CD14-positive monocyte (primary cell): ENCODE data around the gene CDC34. TPM values are rescaled to one million over a fixed set of nuclear protein-coding genes. Genes with fewer than 3 reads are reported as not detected.

Experiments used
- DNase-seq, 3 donors: peaks; one replicate each; pipeline ENCODE4 v3.0.0-alpha.2; 2011 to 2022
- H2AFZ ChIP-seq: 2 replicates; pipeline ENCODE4 v1.6.0; 2012; ENCODE audit warnings: mild to moderate bottlenecking, low read depth, low read length, inconsistent platforms; ENCODE audit not compliant: insufficient read depth, poor library complexity, severe bottlenecking
- H3K27ac ChIP-seq, 2 donors: 1 replicate in 1 of 2; 2 replicates in 1 of 2; pipeline ENCODE4 v1.5.1; 2012 to 2013; ENCODE audit warnings: low read length in 2 of 2, control low read depth in 1 of 2, inconsistent platforms in 1 of 2, low read depth in 1 of 2, mild to moderate bottlenecking in 1 of 2
- H3K27me3 ChIP-seq, 2 donors: one replicate each; pipeline versions ENCODE4 v1.6.0 to v1.6.1; 2011 to 2013; ENCODE audit warnings: low read length in 2 of 2; ENCODE audit not compliant: control insufficient read depth in 2 of 2, insufficient read depth in 2 of 2
- H3K36me3 ChIP-seq, 2 donors: replicated peaks in 1 of 2; 1 replicate in 1 of 2; 2 replicates in 1 of 2; pipeline versions ENCODE4 v1.5.1 to v1.6.1; 2012 to 2013; ENCODE audit warnings: low read length in 2 of 2, control low read depth in 1 of 2, inconsistent platforms in 1 of 2, mild to moderate bottlenecking in 1 of 2; ENCODE audit not compliant: insufficient read depth in 2 of 2, control insufficient read depth in 1 of 2
- H3K4me1 ChIP-seq, 2 donors: 1 replicate in 1 of 2; 2 replicates in 1 of 2; pipeline versions ENCODE4 v1.5.1 to v1.6.1; 2012 to 2013; ENCODE audit warnings: low read length in 2 of 2, control low read depth in 1 of 2, inconsistent platforms in 1 of 2, mild to moderate bottlenecking in 1 of 2, moderate library complexity in 1 of 2; ENCODE audit not compliant: insufficient read depth in 2 of 2, control insufficient read depth in 1 of 2
- H3K4me2 ChIP-seq: replicated peaks from 2 replicates; pipeline ENCODE3; 2012; ENCODE audit warnings: low read length, moderate library complexity, mild to moderate bottlenecking; ENCODE audit not compliant: poor library complexity, severe bottlenecking; ENCODE audit errors: extremely low read depth
- H3K4me3 ChIP-seq, 3 experiments: fragments of 200-600 bp in 1 of 3; sonication (generic) in 1 of 3; replicated peaks in 1 of 3; 1 replicate in 2 of 3; 2 replicates in 1 of 3; pipeline ENCODE4 v1.5.1; 2011 to 2013; ENCODE audit warnings: low read length in 3 of 3, mild to moderate bottlenecking in 3 of 3, control low read depth in 2 of 3, low read depth in 2 of 3, inconsistent platforms in 1 of 3, moderate library complexity in 1 of 3
- H3K79me2 ChIP-seq: 2 replicates; pipeline ENCODE4 v1.6.0; 2012; ENCODE audit warnings: mild to moderate bottlenecking, control low read depth, inconsistent platforms, low read length, moderate library complexity; ENCODE audit not compliant: insufficient read depth
- H3K9ac ChIP-seq: 2 replicates; pipeline ENCODE4 v1.6.0; 2017; ENCODE audit warnings: low read length, mild to moderate bottlenecking; ENCODE audit not compliant: insufficient read depth, poor library complexity, severe bottlenecking
- H3K9me3 ChIP-seq, 2 donors: replicated peaks in 1 of 2; 1 replicate in 1 of 2; 2 replicates in 1 of 2; pipeline versions ENCODE4 v1.5.1 to v1.6.1; 2012 to 2013; ENCODE audit warnings: low read length in 2 of 2, control low read depth in 1 of 2; ENCODE audit not compliant: control insufficient read depth in 1 of 2, insufficient read depth in 1 of 2
- H4K20me1 ChIP-seq: 2 replicates; pipeline ENCODE4 v1.6.0; 2012; ENCODE audit warnings: mild to moderate bottlenecking, low read length, control low read depth, moderate library complexity; ENCODE audit not compliant: insufficient read depth
- H3K27ac Mint-ChIP-seq, 7 donors: one replicate each; pipeline ENCODE4 v1.8.0; 2020; ENCODE audit warnings: mild to moderate bottlenecking in 7 of 7, mixed read lengths in 7 of 7, moderate library complexity in 6 of 7, inconsistent platforms in 2 of 7
- H3K27me3 Mint-ChIP-seq, 3 donors: one replicate each; pipeline ENCODE4 v1.8.0; 2021 to 2022; ENCODE audit warnings: low read depth in 3 of 3, mild to moderate bottlenecking in 3 of 3, mixed read lengths in 3 of 3, moderate library complexity in 3 of 3, inconsistent platforms in 1 of 3
- H3K36me3 Mint-ChIP-seq, 2 donors: one replicate each; pipeline ENCODE4 v1.8.0; 2020; ENCODE audit warnings: mixed read lengths in 2 of 2, inconsistent platforms in 1 of 2, mild to moderate bottlenecking in 1 of 2
- H3K4me1 Mint-ChIP-seq: one replicate; pipeline ENCODE4 v1.8.0; 2020; ENCODE audit warnings: mild to moderate bottlenecking, mixed read lengths
- H3K4me3 Mint-ChIP-seq, 2 donors: one replicate each; pipeline ENCODE4 v1.8.0; 2020; ENCODE audit warnings: mild to moderate bottlenecking in 2 of 2, mixed read lengths in 2 of 2, moderate library complexity in 1 of 2
- H3K9me3 Mint-ChIP-seq, 7 donors: one replicate each; pipeline ENCODE4 v1.8.0; 2020 to 2022; ENCODE audit warnings: mixed read lengths in 7 of 7, mild to moderate bottlenecking in 6 of 7, moderate library complexity in 6 of 7, inconsistent platforms in 2 of 7
- CTCF ChIP-seq: fragments of 200-600 bp; IDR thresholded peaks from one replicate; pipeline ENCODE4 v1.8.0; 2022; ENCODE audit warnings: antibody characterized with exemption, mild to moderate bottlenecking
- WGBS: methylation state at CpG from one replicate; pipeline ENCODE4 v1.1.5; 2013; ENCODE audit warnings: missing lambda C conversion rate; ENCODE audit not compliant: insufficient coverage; 5-methylcytosine and 5-hydroxymethylcytosine counted together
- intact Hi-C, 2 donors: fragments of 100-400 bp; cut with micrococcal nuclease; formaldehyde crosslinking; loops; one replicate each; pipeline versions ENCODE4 v1.15.0 to v1.15.1; 2023
- polyA plus RNA-seq, 3 donors: library from polyadenylated mRNA; depleted of rRNA in 1 of 3; unstranded in 2 of 3; stranded (reverse) in 1 of 3; fragments of 300-500 nt in 2 of 3; fragments of >200 nt in 1 of 3; fragmentation: Illumina TruSeq in 2 of 3; gene quantifications; 1 replicate in 2 of 3; 2 replicates in 1 of 3; pipeline ENCODE4 v1.2.3, GENCODE V29; 2012 to 2021

Gene CDC34
- polyA plus RNA-seq, 3 donors = 25.2 to 49.2 (median 43.0) TPM

- Histone ChIP-seq H3K27ac (no peak overlapping the region), H3K9ac (no peak overlapping the region), H4K20me1 (no peaks in the 10 kb centered on the region), H3K79me2 (no peaks in the 10 kb centered on the region), H3K36me3 (no peaks in the 10 kb centered on the region), H2AFZ (no peak overlapping the region), H3K4me2 (no peak overlapping the region), H3K4me1 (peaks cover under 1 to 1% of the 10 kb centered on the region in 2 donors), H3K27me3 (peaks cover 16 to 47% of the 10 kb centered on the region in 2 donors), H3K4me3 (no peak overlapping the region), H3K9me3 (peaks cover 5 to 11% of the 10 kb centered on the region in 2 donors)
- Mint-ChIP-seq H3K4me1 (no peaks in the 10 kb centered on the region), H3K27ac (peak overlapping the region in 1 of 7 donors; percentile 30), H3K27me3 (peaks cover 38 to 61% (median 52%) of the 10 kb centered on the region in 3 donors), H3K36me3 (peaks cover 0 to 4% of the 10 kb centered on the region in 2 donors), H3K4me3 (peak overlapping the region in 1 of 2 donors; percentile 67), H3K9me3 (peaks cover 1 to 31% (median 21%) of the 10 kb centered on the region in 7 donors)
- 92% methylated on average over 3 of the region's 10 CpGs for WGBS
- no peak for TF ChIP-seq CTCF
- intact Hi-C loops = no loop called here
- no peak for DNase-seq
Measured at GRCh38 chr19:495081-495401, 36.5 kb upstream of the CDC34 start.

DNA sequence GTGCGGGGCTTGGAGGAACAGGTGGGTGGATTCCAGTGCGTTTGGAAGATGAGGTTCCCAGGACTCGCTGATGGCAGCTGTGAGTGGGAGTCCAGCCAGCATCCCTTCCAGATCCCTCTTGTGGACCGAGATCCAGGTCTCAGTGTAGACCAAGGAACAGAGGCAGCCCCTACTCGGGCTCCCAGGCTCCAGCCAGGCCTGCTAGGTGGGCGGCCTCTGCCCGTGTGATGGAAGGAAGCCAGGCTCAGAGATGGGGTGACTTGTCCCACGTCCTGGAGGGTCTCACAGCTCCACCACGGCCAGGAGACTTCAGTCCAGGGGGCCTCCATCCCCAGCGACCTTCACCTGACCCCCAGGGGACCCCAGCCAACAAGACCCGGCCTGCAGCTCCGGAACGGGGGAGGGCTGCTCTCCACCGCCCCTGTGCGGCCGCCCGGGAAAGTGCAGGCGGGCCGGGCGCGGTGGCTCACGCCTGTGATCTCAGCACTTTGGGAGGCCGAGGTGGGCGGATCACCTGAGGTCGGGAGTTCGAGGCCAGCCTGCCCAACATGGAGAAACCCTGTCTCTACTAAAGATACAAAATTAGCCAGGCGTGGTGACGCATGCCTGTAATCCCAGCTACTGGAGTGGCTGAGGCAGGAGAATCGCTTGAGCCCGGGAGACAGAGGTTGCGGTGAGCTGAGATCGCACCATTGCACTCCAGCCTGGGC, 36.0 kb upstream of the CDC34 start:
- Histone ChIP-seq H3K4me2 (no peak overlapping the region), H3K27me3 (peaks cover 16 to 49% of the 10 kb centered on the region in 2 donors)

More for the DNA sequence above, 36.0 kb upstream of the CDC34 start:
- no peak overlapping the region for H3K9ac ChIP-seq
- Mint-ChIP-seq H3K9me3 (peaks cover 2 to 35% (median 21%) of the 10 kb centered on the region in 7 donors), H3K4me3 (peak overlapping the region in 1 of 2 donors; percentile 67), H3K27me3 (peaks cover 38 to 66% (median 57%) of the 10 kb centered on the region in 3 donors), H3K27ac (peak overlapping the region in 2 of 7 donors; percentile 13 to 30), H3K4me1 (no peaks in the 10 kb centered on the region), H3K36me3 (peaks cover 0 to 4% of the 10 kb centered on the region in 2 donors)
- peak in 1 of 3 donors; percentile 41 for DNase-seq
- H3K4me1 ChIP-seq = no peaks in the 10 kb centered on the region
- intact Hi-C loops = no loop called here
- peak; percentile 91 for TF ChIP-seq CTCF
- H3K79me2 ChIP-seq = no peaks in the 10 kb centered on the region
- H3K27ac ChIP-seq = no peak overlapping the region
- H3K36me3 ChIP-seq = no peaks in the 10 kb centered on the region
- H2AFZ ChIP-seq = no peak overlapping the region
- no peak overlapping the region for H3K4me3 ChIP-seq
- peaks cover 5 to 11% of the 10 kb centered on the region in 2 donors for H3K9me3 ChIP-seq
- H4K20me1 ChIP-seq = no peaks in the 10 kb centered on the region
- 30% methylated on average over 30 of the region's 32 CpGs for WGBS
